T47D (cell line): ENCODE results near the gene HS3ST3B1.

ENCODE experiments used
- DNase-seq, 2 experiments: peaks; one replicate each; pipeline versions ENCODE4 v3.0.0 to v3.0.0-alpha.2; 2011 to 2012; ENCODE audit warnings: low read depth in 1 of 2, low spot score in 1 of 2
- JUND ChIP-seq: IDR thresholded peaks from 2 replicates; pipeline ENCODE4 v1.6.1; 2012; ENCODE audit warnings: low read depth
- in situ Hi-C: cut with HindIII; loops from 2 replicates; pipeline ENCODE4 v1.10.0; 2016; ENCODE audit warnings: low sequenced_read_pairs, low pct_unique_long_range_greater_than_20kb

HS3ST3B1 gene

DNA sequence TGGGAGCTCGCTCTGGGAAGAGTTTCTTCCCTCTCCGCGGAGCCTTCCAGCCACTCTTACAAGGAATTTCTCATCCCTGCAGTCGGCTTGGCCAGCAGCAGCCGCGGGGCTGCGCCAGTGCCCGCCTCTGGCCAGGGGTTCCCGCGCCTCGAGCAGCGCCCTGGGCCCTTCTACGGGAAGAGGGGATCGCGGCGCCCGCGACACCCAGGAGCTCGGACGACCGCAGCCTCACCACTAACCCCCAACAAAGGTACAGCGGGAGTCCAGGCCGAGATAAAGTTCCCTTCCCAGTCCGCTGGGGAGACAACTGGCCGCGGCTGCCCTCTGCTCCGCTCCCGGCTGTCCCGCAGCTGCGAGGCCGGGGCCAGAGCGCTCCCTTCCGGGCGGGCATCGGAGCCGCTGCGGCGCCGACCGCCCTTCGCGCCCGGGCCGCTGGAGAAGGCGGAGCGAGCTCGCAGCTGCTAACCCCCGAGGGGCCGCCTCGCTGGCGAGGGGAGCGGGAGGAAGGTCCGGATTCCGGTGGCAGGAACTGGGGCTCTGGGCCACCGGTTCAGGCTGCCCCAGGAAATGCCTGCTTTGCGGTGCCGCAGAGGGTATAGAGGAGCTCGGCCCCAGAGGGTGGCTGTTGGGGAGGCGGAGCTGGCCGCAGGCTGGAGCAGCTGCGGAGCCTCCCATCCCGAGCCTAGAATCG, 3.6 kb upstream of the HS3ST3B1 start:
- no peak for TF ChIP-seq JUND
- in situ Hi-C loops, result no loop called here
- peak; percentile 30 to 55 for DNase-seq

DNA sequence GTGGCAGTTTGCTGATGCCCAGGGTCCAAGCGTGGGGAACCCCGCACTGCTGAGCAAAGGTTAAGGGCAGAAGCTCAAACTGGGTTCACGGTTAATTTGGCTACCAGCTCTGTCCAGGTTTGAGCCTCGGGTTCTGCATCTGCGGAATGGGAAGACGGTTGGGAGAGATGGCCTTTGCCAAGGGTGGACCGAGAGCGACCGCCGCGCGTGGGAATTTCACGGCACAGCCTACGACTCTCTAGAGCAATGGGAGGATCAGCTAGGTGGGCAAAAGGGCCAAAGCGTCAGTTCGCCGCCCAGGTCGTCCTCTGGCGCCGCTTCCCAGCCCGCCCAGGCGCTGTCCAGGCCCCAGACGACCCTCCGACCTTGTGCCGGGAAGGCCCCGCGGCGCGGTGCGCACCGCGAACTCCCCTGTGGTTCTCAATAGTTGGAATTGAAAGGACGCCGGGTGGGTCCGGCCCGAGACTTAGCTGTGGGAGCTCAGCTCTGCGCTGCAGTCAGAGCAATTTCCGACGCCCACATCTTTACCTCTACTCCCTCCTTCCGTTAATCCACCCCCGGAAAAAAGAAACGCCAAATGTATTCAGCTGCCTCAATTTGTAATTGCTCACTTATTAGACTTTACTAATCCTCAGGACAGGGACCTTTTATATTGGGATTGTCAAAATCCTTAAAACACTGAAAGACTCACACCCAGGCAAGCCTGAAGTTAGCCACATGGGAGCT, 2.5 kb upstream of the HS3ST3B1 start:
- in situ Hi-C loops, result no loop called here
- no peak for DNase-seq
- TF ChIP-seq JUND, result no peak

DNA sequence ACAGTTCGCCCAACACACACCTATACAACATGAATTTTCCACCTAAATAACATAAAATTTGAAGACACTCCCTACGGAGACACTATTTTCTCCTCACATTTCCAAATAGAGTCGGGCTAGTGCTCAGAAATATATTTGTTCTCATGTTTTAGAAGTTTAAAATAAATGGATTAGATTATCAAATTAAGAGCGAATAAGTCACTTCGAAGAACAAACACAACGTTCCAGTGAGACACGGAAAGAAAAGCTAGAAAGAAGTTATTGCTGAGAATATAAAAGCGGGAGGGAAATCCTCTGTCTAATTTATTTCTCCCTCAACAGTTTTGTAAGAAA, 2.0 kb upstream of the HS3ST3B1 start:
- DNase-seq, result no peak
- TF ChIP-seq JUND, result no peak
- in situ Hi-C loops, result no loop called here

DNA sequence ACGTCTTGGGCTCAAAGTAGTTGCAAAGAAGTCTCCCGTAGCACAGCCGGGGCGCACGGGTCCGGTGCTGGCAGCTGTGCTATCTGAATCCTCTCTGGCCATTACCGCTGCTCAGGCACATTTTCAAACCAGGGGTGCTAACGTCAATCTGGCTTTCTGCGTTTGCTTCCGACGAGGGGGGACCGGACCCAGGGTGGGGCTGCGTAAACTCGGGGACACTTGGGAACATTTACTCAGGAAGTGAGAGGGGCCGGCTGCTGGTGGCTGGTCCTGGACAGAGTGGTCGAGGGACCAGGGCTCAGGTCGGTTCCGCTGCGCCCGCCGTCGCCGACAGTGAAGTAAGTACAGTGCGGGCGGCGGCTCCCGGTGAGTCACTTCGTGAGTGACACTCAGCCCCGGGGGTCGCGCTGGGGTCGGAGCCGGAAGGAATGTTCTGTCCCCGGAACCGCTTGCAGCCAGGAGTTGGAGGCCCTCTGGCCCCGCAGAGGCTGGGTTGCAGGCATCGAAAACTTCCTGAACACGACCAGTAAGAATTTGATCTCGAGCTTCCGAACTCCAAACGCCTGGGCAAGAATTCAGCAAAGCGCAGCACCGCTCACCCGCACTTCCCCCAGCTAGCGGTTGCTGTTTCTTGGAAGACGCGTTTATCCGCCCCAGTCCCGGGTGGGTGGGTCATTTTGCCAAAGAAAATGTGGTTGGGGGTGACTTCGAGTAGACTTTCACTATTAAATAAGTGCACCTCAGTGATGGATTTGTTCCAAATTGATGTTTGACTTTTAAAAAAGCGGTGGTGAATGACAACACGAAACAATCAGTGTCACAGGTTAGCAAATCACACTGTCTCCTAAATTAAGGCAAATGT, 1.4 kb upstream of the HS3ST3B1 start:
- TF ChIP-seq JUND, result no peak
- in situ Hi-C loops, result no loop called here
- DNase-seq, result no peak

DNA sequence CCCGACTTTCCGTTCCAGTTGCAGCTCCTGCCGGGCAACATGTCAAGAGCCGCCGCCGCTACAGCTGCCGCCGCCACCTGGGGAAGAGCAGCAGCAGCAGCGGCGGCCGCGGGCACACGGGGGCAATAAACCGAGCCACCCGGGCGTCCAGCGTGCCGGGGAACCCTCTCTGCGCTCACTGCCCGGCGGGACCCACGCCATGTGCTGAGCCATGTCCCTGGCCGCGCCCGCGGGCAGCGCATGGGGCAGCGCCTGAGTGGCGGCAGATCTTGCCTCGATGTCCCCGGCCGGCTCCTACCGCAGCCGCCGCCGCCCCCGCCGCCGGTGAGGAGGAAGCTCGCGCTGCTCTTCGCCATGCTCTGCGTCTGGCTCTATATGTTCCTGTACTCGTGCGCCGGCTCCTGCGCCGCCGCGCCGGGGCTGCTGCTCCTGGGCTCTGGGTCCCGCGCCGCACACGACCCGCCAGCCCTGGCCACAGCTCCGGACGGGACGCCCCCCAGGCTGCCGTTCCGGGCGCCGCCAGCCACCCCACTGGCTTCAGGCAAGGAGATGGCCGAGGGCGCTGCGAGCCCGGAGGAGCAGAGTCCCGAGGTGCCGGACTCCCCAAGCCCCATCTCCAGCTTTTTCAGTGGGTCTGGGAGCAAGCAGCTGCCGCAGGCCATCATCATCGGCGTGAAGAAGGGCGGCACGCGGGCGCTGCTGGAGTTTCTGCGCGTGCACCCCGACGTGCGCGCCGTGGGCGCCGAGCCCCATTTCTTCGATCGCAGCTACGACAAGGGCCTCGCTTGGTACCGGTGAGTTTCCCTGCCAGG, 604 bp downstream of the HS3ST3B1 start:
- DNase-seq, result no peak
- in situ Hi-C loops, result no loop called here

DNA sequence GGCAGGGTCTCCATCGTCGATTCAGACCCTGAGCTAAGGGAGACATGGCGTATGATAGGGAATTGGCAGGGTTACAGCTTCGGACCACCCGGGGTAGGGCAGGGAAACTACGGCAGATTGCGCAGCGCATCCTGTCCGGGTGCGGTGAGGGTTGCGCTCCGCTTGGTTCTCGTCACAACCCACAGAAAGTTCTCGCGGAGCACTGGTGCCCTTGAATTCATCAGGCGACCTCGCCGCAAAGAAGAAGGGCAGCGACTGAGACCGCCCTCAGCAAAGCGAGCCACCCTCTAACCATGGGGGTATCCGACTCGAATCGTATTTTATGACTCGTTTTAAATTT, 1.2 kb downstream of the HS3ST3B1 start:
- DNase-seq, result peak in 1 of 2 experiments; percentile 9
- in situ Hi-C loops, result no loop called here
- TF ChIP-seq JUND, result no peak

More for the DNA sequence above, 604 bp downstream of the HS3ST3B1 start:
- no peak for TF ChIP-seq JUND

DNA sequence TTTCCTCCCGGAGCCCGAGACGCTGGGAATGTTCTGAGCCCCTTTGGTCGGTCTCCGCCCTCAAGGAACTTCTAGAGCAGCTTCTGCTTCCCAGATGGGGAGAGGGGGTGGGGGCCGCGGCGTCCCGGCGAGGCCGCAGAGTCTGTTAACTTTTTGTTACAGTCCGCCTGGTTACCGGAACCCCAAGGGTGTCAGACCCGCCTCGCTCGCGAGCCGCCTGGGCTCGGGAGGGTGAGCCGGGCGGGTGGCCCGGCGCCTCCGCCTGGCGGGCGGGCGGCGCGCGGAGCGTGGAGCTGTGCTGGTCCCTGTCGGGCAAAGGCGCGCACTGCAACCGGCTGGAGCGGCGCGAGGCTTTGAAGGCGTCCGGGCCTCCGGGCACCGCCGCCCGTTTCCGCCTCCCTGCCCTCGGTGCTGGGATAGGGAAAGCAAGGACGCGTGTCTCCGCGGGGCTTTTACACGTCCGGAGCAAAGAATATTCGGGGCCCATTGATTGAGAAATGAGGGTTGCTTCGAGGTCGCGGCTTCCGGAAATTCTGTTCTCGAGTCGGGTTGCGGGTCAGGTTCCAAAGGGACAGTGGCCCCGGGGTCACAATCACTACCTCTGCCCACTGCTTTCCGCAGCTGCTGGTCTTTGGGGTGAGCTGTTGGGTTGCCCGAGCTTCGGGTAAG, 1.7 kb downstream of the HS3ST3B1 start:
- in situ Hi-C loops, result no loop called here
- DNase-seq, result peak; percentile 72 to 80

DNA sequence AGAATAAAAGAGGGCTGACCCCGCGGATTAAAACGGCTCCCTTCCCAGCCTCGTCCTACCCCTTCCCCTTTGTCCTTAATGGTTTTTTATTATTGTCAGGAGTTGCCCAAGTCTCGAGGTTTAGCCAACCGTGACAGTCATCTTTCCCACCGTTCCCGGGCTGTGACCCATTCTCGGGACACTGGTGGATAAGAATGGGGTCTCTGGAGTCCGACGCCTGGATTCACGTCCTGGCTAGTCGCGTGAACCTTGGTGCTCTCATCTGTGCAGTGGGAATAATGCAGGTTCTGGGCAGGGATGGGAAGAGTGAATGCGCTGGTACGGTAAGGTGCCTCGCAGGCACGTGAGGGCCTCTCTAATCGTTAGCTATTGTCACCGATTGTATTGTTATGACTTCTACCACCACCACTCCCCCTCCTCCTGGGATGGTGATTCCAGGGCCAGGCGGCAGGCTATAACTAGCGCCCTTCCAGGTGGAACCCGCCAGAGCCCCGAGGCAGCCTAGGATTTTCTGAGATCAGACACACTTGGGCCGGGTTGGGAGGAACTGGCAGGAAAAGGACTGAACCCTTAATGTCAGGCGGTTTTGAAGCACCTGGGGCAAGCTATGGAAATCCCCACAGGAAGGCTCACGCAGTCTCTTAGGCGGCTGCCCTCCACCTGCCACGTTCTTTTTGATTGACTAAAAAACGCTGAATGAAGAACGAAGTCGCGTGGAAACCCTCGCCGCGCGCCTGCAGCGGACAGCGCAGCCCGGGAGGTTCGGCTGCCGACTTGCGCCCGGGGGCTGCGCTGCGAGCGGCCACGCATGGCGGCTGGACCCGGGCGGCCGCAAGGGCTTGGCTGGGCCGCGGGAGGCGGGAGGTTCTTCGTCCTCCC, 2.7 kb downstream of the HS3ST3B1 start:
- DNase-seq, result no peak
- in situ Hi-C loops, result no loop called here
- TF ChIP-seq JUND, result no peak

More for the DNA sequence above, 1.7 kb downstream of the HS3ST3B1 start:
- no peak for TF ChIP-seq JUND

DNA sequence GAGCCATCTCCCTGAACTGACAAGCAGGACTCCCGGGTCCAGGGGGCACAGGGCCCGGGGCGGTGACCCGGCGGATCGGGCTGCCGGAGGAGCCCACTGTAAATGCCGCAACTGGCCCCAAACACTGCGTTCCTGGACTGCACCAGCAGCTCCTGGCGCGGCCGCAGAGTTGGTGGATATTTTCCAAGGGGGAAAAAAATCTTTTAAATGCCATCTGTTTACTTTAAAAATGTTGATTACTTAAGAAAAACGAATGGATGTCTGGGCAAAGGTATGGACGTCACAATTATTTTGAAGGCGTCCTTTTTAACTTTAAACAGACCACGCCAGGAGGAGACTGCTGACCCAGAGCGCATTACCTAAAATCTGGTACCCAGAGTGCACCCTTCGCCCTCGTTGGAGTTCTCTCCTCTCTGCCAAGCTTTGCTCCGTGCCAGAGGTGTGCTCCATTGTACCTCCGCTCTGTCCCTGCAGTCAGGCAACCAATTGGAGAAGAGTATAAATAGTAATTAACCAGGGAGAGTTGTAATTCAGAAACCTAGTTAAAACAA, 3.4 kb downstream of the HS3ST3B1 start:
- in situ Hi-C loops, result no loop called here
- TF ChIP-seq JUND, result no peak

DNA sequence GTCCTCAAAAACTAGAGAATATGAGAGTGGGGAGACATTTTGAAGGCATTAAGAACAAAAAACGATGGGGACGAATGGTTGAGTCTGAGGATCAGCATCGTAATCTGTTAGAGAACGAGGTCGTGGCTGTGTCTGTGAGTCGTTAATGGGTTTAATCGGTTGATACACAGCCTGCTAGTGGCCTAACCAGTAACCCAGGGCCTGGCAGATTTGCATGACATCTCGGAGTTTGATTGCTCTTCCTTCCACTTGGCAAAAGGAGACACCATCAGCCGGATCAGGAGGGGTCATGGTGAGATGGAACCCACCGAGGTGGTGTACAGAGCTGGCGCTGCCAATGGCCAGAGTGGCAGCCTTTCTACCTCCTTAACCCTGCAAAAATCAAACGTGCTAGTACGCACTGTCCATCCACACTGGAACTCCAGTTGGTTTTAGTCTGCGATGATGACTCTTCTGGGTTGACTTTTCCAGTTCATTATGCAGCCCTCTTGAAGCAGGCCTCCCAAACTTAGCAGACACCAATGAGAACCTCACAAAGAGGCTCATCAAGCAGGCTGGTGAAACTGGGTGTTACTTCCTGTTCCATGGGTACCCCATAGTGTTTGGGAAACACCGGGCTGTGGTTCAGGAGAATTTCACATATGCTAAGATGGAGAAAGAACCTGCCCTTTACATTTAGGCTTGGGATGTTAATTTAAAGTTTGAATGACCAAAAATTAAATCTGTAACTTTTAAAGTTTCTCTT, 4.1 kb downstream of the HS3ST3B1 start:
- DNase-seq, result no peak
- in situ Hi-C loops, result no loop called here
- TF ChIP-seq JUND, result no peak

More for the DNA sequence above, 3.4 kb downstream of the HS3ST3B1 start:
- DNase-seq, result no peak
